D721Med (cell line): Measurements from ENCODE around the gene MICAL3.

Experiments
- DNase-seq: peaks from one replicate; pipeline ENCODE4 v3.0.0; 2011; ENCODE audit warnings: low spot score; ENCODE audit not compliant: insufficient read length
- FAIRE-seq: peaks from 2 replicates; lab custom pipeline; 2011; peaks lifted over from hg19 to GRCh38; lab: Jason Lieb, UNC
- TF ChIP-seq, protein P1 (sequence below): IDR thresholded peaks from 2 replicates; pipeline ENCODE4 v1.5.1; 2012; ENCODE audit warnings: mild to moderate bottlenecking, control low read depth; ENCODE audit not compliant: insufficient read depth; ENCODE audit errors: missing control alignments

The MICAL3 gene

DNA sequence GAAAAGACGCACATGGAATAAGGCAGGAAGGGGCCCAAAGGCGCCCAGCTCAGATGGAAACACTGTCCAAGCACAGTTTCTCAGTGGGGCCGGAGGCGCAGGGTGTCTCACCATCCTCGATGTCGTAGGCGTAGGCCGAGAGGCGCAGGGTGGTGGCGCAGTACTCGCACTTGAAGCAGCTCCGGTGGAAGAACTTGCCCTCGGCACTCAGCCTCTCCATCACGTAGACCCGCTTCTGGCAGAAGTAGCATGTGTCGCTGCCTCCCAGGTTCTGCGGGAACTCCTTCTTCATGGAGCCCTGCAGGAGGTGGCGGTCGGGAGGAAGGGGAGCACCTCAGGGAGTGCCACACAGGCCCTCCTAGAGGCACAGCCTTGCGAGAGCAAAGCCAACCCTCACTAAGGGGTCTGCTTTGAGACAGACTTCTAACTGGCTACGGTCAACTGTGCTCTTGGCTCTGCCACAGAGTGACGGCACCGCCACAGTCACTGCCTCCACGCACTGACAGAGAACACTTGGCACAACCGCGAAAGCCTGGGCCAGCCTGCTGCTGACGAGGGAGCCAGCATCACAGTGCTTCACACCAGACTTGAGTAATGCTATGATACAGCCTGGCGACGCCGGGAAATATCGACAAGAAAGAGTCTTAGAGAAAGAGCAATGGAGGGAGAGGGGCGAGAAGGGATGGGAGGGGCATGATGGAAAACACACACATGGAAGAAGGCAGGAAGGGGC lies 152.5 kb downstream of the MICAL3 start:
- FAIRE-seq (no peak), DNase-seq (no peak)
- TF ChIP-seq, protein P1, sequence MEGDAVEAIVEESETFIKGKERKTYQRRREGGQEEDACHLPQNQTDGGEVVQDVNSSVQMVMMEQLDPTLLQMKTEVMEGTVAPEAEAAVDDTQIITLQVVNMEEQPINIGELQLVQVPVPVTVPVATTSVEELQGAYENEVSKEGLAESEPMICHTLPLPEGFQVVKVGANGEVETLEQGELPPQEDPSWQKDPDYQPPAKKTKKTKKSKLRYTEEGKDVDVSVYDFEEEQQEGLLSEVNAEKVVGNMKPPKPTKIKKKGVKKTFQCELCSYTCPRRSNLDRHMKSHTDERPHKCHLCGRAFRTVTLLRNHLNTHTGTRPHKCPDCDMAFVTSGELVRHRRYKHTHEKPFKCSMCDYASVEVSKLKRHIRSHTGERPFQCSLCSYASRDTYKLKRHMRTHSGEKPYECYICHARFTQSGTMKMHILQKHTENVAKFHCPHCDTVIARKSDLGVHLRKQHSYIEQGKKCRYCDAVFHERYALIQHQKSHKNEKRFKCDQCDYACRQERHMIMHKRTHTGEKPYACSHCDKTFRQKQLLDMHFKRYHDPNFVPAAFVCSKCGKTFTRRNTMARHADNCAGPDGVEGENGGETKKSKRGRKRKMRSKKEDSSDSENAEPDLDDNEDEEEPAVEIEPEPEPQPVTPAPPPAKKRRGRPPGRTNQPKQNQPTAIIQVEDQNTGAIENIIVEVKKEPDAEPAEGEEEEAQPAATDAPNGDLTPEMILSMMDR: no peak

DNA sequence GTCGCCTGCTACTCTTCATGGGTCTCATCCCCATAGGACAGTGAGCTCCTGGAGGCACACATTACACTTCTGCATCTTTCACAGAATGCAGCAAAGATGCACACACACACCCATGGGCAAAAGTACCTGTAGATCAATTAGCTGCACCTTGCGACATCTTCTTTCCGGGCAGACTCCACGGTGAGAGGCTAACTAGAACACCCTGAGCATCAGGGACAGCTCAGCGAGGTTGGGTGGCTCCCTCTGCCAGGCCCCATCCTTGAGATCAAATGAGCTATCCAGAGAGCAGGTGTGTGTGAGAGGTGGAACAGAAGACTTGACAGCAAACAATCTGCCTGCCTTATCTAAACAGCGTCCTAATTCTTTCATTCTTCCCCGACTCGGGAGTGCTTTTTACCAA lies 154.0 kb downstream of the MICAL3 start:
- DNase-seq (no peak), FAIRE-seq (no peak)
- TF ChIP-seq, protein P1: no peak

DNA sequence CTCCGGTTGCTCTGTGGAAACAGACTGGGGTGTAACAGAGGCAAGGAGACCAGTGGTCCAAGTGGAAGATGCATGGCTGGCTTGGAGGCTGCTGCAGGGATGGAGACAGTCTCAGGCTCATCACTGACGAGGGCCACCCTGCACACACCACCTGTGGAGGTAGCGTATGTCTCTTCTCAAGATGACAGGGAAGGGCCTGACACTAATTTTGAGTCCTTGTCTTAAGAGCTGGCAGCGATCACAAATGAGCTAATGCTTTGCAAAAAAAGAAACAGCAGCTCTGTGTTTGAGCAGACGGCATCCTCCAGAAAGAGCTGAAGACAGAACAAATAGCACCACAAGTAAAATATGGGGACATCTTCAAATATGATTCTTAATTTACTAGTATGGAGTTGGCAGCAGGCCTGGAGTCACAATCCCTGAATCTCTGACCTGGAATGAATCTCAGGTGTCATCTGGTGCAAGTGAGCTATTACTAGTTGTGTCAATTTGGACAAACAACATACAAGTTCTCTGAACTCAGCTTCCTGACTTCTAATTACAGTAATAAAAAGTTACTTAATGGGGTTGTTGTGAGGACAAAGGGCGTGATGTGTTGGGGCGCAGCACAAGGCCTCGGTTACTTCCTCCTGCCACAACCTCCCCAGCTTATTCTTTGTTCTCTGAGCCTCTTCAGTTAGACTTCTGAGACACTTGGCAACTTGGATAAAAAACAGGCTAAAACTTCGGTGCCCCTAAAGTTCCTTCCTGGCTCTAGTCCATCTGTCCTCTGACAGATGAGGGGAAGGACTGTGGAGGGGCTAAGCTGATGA lies 154.9 kb downstream of the MICAL3 start:
- DNase-seq (no peak), FAIRE-seq (no peak)
- TF ChIP-seq, protein P1: no peak

DNA sequence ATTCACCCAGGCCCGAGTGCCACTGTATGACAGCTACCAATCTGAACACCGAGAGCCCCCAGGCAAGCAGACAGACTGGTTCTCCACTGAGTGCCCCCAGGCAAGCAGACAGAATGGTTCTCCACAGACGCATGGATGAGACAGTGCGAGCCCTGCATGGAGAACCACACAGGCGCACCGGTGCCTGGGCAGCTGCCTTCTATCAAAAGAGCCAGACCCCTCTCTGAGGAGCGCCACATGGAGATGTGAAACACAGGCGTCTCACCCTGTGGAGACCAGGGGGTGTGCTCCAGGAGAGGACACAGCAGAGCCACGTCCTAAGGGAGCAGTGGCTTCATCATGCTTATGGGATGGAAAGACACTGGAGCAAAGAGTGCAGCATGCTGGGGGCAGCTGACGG lies 155.6 kb downstream of the MICAL3 start:
- no peak for DNase-seq

DNA sequence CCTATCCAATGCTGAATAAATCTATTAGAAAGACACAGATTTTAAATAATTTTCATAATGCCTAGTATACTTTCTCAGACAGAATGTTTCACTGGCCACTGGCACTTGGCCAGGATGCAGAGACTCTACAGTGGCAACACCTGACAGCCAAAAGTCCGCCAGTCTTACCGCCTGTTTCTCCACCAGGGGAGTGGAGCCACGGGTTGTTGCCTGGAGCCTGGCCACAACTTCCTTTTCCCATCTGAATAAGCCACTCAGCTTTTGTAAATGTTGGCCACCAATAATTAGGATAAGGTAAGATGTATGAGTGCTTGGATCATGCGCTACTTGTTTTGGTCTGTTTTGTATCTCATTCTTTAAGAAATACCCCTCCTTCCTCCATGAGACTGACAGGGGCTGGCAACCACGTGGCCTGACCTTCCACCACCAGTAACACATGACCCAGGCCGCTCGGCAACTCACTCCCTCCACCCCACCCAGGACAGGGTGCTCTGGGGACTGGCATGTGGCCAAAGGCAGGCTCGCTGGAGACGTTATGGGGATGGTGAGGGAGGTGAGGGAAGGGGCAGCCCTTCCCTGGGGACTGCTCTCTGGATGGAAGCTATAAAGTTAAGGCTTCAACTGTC lies 157.1 kb downstream of the MICAL3 start:
- TF ChIP-seq, protein P1: no peak
- DNase-seq: no peak
- no peak for FAIRE-seq

More for the DNA sequence above, 155.6 kb downstream of the MICAL3 start:
- TF ChIP-seq, protein P1: no peak
- FAIRE-seq: no peak

DNA sequence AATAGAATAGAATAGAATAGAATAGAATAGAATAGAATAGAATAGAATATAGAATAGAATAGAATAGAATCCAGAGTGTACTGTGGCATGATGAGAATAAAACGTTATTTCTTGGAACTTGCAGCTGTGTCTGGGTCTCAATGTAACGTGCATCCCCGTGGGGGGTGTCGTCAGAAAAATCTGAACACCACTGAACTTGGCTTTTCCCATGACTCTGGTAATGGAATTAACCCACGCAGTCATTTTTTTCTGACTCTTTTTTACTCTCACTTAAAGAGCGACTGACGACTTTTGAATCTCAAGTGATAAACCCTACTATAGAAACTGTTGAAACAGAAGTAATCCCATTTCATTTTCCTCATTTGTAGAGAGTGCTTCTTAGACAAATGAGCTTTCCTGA lies 157.7 kb downstream of the MICAL3 start:
- no peak for DNase-seq
- no peak for FAIRE-seq
- TF ChIP-seq, protein P1: no peak
